ENCODE measurements around the gene COL1A1. TPM values are rescaled to one million over a fixed set of nuclear protein-coding genes. Genes with fewer than 3 reads are reported as not detected.

The COL1A1 gene
- total and polyA plus RNA-seq, 5 donors from 2014 or later: 26.2 TPM; not detected in 4

- Histone ChIP-seq H3K27me3 (ENCODE audit: control insufficient read depth, insufficient read depth, low read length) (no peaks in the 10 kb centered on the region), H3K4me1 (ENCODE audit: control insufficient read depth, insufficient read depth, low read length, poor library complexity, severe bottlenecking) (peaks cover 21% of the 10 kb centered on the region), H3K27ac (ENCODE audit: insufficient read depth, low read length, poor library complexity, severe bottlenecking) (no peak overlapping the region), H3K9me3 (ENCODE audit: control insufficient read depth in 2 of 2, low read length in 2 of 2) (no peaks in the 10 kb centered on the region), H3K36me3 (ENCODE audit: control insufficient read depth, insufficient read depth, low read length) (no peaks in the 10 kb centered on the region), H3K4me3 (ENCODE audit: low read depth, low read length) (no peak overlapping the region)
- DNase-seq: no peak
- ATAC-seq (ENCODE audit: low read depth in 2 of 2): no peak
- Mint-ChIP-seq H3K36me3 (no peaks in the 10 kb centered on the region), H3K4me3 (peak overlapping the region in 1 of 4 donors; percentile 96), H3K27ac (peak overlapping the region in 2 of 3 donors; percentile 9 to 59), H3K9me3 (peaks cover 0 to 1% (median 0%) of the 10 kb centered on the region in 7 donors), H3K27me3 (no peaks in the 10 kb centered on the region), H3K4me1 (peaks cover 5 to 41% (median 16%) of the 10 kb centered on the region in 4 donors)
Observed at GRCh38 chr17:50153650-50154575, 47.5 kb downstream of the COL1A1 start.

GRCh38 chr17:50152736-50153135 is 48.7 kb downstream of the COL1A1 start:
- H3K4me1 Mint-ChIP-seq: peaks cover under 1 to 40% (median 11%) of the 10 kb centered on the region in 4 donors
- Histone ChIP-seq H3K9me3 (ENCODE audit: control insufficient read depth in 2 of 2, low read length in 2 of 2) (no peaks in the 10 kb centered on the region), H3K4me3 (ENCODE audit: low read depth, low read length) (no peak overlapping the region), H3K27me3 (ENCODE audit: control insufficient read depth, insufficient read depth, low read length) (no peaks in the 10 kb centered on the region), H3K27ac (ENCODE audit: insufficient read depth, low read length, poor library complexity, severe bottlenecking) (peak overlapping the region; percentile 19), H3K36me3 (ENCODE audit: control insufficient read depth, insufficient read depth, low read length) (no peaks in the 10 kb centered on the region), H3K4me1 (ENCODE audit: control insufficient read depth, insufficient read depth, low read length, poor library complexity, severe bottlenecking) (peaks cover 27% of the 10 kb centered on the region)
- H3K27me3 Mint-ChIP-seq: no peaks in the 10 kb centered on the region
- peak overlapping the region in 2 of 4 donors; percentile 51 to 96 for H3K4me3 Mint-ChIP-seq
- H3K9me3 Mint-ChIP-seq: no peaks in the 10 kb centered on the region
- no peaks in the 10 kb centered on the region for H3K36me3 Mint-ChIP-seq
- no peak for ATAC-seq (ENCODE audit: low read depth in 2 of 2)
- no peak for DNase-seq
- peak overlapping the region in 2 of 3 donors; percentile 77 for H3K27ac Mint-ChIP-seq

- H3K36me3 Mint-ChIP-seq: no peaks in the 10 kb centered on the region
- H3K4me3 Mint-ChIP-seq: peak overlapping the region; percentile 87 to 96 (median 90)
- Histone ChIP-seq H3K27ac (ENCODE audit: insufficient read depth, low read length, poor library complexity, severe bottlenecking) (peak overlapping the region; percentile 84), H3K27me3 (ENCODE audit: control insufficient read depth, insufficient read depth, low read length) (no peaks in the 10 kb centered on the region), H3K4me1 (ENCODE audit: control insufficient read depth, insufficient read depth, low read length, poor library complexity, severe bottlenecking) (peaks cover 34% of the 10 kb centered on the region), H3K4me3 (ENCODE audit: low read depth, low read length) (peak overlapping the region; percentile 79), H3K36me3 (ENCODE audit: control insufficient read depth, insufficient read depth, low read length) (no peaks in the 10 kb centered on the region), H3K9me3 (ENCODE audit: control insufficient read depth in 2 of 2, low read length in 2 of 2) (no peaks in the 10 kb centered on the region)
- peaks cover 0 to 41% (median 15%) of the 10 kb centered on the region in 4 donors for H3K4me1 Mint-ChIP-seq
- H3K27me3 Mint-ChIP-seq: no peaks in the 10 kb centered on the region
- peaks cover 0 to 2% (median 0%) of the 10 kb centered on the region in 7 donors for H3K9me3 Mint-ChIP-seq
- H3K27ac Mint-ChIP-seq: peak overlapping the region; percentile 77 to 96 (median 77)
- peak; percentile 25 to 75 (median 59) for DNase-seq
- peak; percentile 20 to 28 for ATAC-seq (ENCODE audit: low read depth in 2 of 2)
Observed at GRCh38 chr17:50151937-50152547, 49.4 kb downstream of the COL1A1 start.

- H3K36me3 Mint-ChIP-seq: no peaks in the 10 kb centered on the region
- Histone ChIP-seq H3K27me3 (ENCODE audit: control insufficient read depth, insufficient read depth, low read length) (no peaks in the 10 kb centered on the region), H3K4me3 (ENCODE audit: low read depth, low read length) (peak overlapping the region; percentile 79), H3K36me3 (ENCODE audit: control insufficient read depth, insufficient read depth, low read length) (no peaks in the 10 kb centered on the region), H3K27ac (ENCODE audit: insufficient read depth, low read length, poor library complexity, severe bottlenecking) (peak overlapping the region; percentile 84), H3K4me1 (ENCODE audit: control insufficient read depth, insufficient read depth, low read length, poor library complexity, severe bottlenecking) (peaks cover 41% of the 10 kb centered on the region), H3K9me3 (ENCODE audit: control insufficient read depth in 2 of 2, low read length in 2 of 2) (no peaks in the 10 kb centered on the region)
- H3K4me3 Mint-ChIP-seq: peak overlapping the region; percentile 87 to 96 (median 90)
- H3K27me3 Mint-ChIP-seq: no peaks in the 10 kb centered on the region
- peak overlapping the region; percentile 77 to 94 (median 84) for H3K27ac Mint-ChIP-seq
- DNase-seq: peak; percentile 82 to 93 (median 82)
- peak; percentile 70 to 75 for ATAC-seq (ENCODE audit: low read depth in 2 of 2)
- H3K4me1 Mint-ChIP-seq: peaks cover 0 to 49% (median 21%) of the 10 kb centered on the region in 4 donors
- H3K9me3 Mint-ChIP-seq: peaks cover 0 to 2% (median 0%) of the 10 kb centered on the region in 7 donors
Observed at GRCh38 chr17:50151041-50151936, 50.1 kb downstream of the COL1A1 start.

- peaks cover 49% of the 10 kb centered on the region for H3K4me1 ChIP-seq (ENCODE audit: control insufficient read depth, insufficient read depth, low read length, poor library complexity, severe bottlenecking)
- DNase-seq: peak in 1 of 3 donors; percentile 13
- Mint-ChIP-seq H3K4me1 (peaks cover 0 to 56% (median 25%) of the 10 kb centered on the region in 4 donors), H3K27ac (peak within 1 kb of the TSS; percentile 77 to 94 (median 84)), H3K4me3 (peak within 1 kb of the TSS; percentile 89 to 96 (median 92)), H3K27me3 (no peaks in the 10 kb centered on the region), H3K36me3 (peaks cover 1% of the 10 kb centered on the region), H3K9me3 (peaks cover 0 to 2% (median 0%) of the 10 kb centered on the region in 7 donors)
- ATAC-seq (ENCODE audit: low read depth in 2 of 2): peak in 1 of 2 donors; percentile 8
- H3K27me3 ChIP-seq (ENCODE audit: control insufficient read depth, insufficient read depth, low read length): no peaks in the 10 kb centered on the region
- H3K27ac ChIP-seq (ENCODE audit: insufficient read depth, low read length, poor library complexity, severe bottlenecking): peak within 1 kb of the TSS; percentile 84
- H3K9me3 ChIP-seq (ENCODE audit: control insufficient read depth in 2 of 2, low read length in 2 of 2): no peaks in the 10 kb centered on the region
- no peaks in the 10 kb centered on the region for H3K36me3 ChIP-seq (ENCODE audit: control insufficient read depth, insufficient read depth, low read length)
- peak within 1 kb of the TSS; percentile 79 for H3K4me3 ChIP-seq (ENCODE audit: low read depth, low read length)
Observed at GRCh38 chr17:50150354-50151040, 50.9 kb downstream of the COL1A1 start, which contains the start of gene PPP1R9B. PPP1R9B (minus strand) TSS chr17:50150677; CDS start chr17:50150513, 164 bp downstream.

GRCh38 chr17:50149417-50150353 is 51.7 kb downstream of the COL1A1 start:
- Mint-ChIP-seq H3K36me3 (peaks cover 6% of the 10 kb centered on the region), H3K27ac (peak overlapping the region in 2 of 3 donors; percentile 32 to 65), H3K4me3 (peak overlapping the region; percentile 88 to 94 (median 90)), H3K9me3 (peaks cover 0 to 2% (median 0%) of the 10 kb centered on the region in 7 donors), H3K4me1 (peaks cover 0 to 59% (median 27%) of the 10 kb centered on the region in 4 donors), H3K27me3 (no peaks in the 10 kb centered on the region)
- Histone ChIP-seq H3K9me3 (ENCODE audit: control insufficient read depth in 2 of 2, low read length in 2 of 2) (no peaks in the 10 kb centered on the region), H3K27ac (ENCODE audit: insufficient read depth, low read length, poor library complexity, severe bottlenecking) (peak overlapping the region; percentile 84), H3K27me3 (ENCODE audit: control insufficient read depth, insufficient read depth, low read length) (no peaks in the 10 kb centered on the region), H3K4me1 (ENCODE audit: control insufficient read depth, insufficient read depth, low read length, poor library complexity, severe bottlenecking) (peaks cover 55% of the 10 kb centered on the region), H3K4me3 (ENCODE audit: low read depth, low read length) (peak overlapping the region; percentile 44), H3K36me3 (ENCODE audit: control insufficient read depth, insufficient read depth, low read length) (peaks cover 5% of the 10 kb centered on the region)
- DNase-seq: peak; percentile 57 to 79 (median 64)
- ATAC-seq (ENCODE audit: low read depth in 2 of 2): peak; percentile 24 to 27
